ENCODE measurements around the gene ZFAND3.

GRCh38 chr6:38172739-38173410, 353.3 kb downstream of the ZFAND3 start:
- no peak for TF ChIP-seq EZH2phosphoT487 (IDR thresholded peaks at IDR 0.05; ENCODE audit: borderline replicate concordance, low read depth, low read length)
- TF ChIP-seq CTCF (conservative IDR thresholded peaks at IDR 0.05; ENCODE audit: low read length): no peak

Measured in OCI-LY7 (cell line).